IMR-90 (cell line): ENCODE measurements around the gene FBXO41. TPM values are rescaled to one million over a fixed set of nuclear protein-coding genes. Genes with fewer than 3 reads are reported as not detected.

Source experiments
- ATAC-seq: fragments of 200-7000 bp; cut with Tn5 transposase; 2 replicates; pipeline ENCODE4 v1.9.1; 2020; ENCODE audit warnings: low read depth, mild to moderate bottlenecking, moderate library complexity
- BruUV-seq: library from RNA; stranded (reverse); fragments of 400-500 nt; replicated peaks from 2 replicates; lab custom pipeline; 2021; lab: Mats Ljungman, UMichigan
- CTCF ChIA-PET: fragments of 300-600 bp; formaldehyde crosslinking; extraction: SDS; loops from one replicate; lab custom pipeline; 2021; ENCODE audit warnings: antibody characterized with exemption; lab: Yijun Ruan, JAX
- POLR2A ChIA-PET: fragments of 300-600 bp; sonication (Branson Sonifier 250); formaldehyde crosslinking; loops from one replicate; lab custom pipeline; 2022; ENCODE audit warnings: antibody characterized with exemption; ENCODE audit not compliant: unreplicated experiment; lab: Charles Lee
- DNase-seq: peaks from one replicate; pipeline ENCODE4 v3.0.0; 2013
- H2AFZ ChIP-seq: replicated peaks from 2 replicates; pipeline ENCODE3; 2013; ENCODE audit warnings: low read length, mild to moderate bottlenecking; ENCODE audit not compliant: poor library complexity
- H2AK5ac ChIP-seq: 2 replicates; pipeline ENCODE4 v1.6.1; 2013; ENCODE audit warnings: low read depth, low read length, inconsistent platforms
- H2AK9ac ChIP-seq: replicated peaks from 2 replicates; pipeline ENCODE3; 2013; ENCODE audit warnings: mild to moderate bottlenecking, low read depth, low read length, moderate library complexity; ENCODE audit not compliant: poor library complexity
- H2BK120ac ChIP-seq: 2 replicates; pipeline ENCODE4 v1.6.1; 2013; ENCODE audit warnings: low read depth, low read length, inconsistent platforms
- H2BK15ac ChIP-seq: 3 replicates; pipeline ENCODE4 v1.6.1; 2013; ENCODE audit warnings: low read depth, low read length, inconsistent platforms
- H2BK20ac ChIP-seq: 2 replicates; pipeline ENCODE4 v1.6.1; 2013; ENCODE audit warnings: low read depth, mild to moderate bottlenecking, inconsistent platforms, low read length, moderate library complexity
- H2BK5ac ChIP-seq: 2 replicates; pipeline ENCODE4 v1.6.1; 2013; ENCODE audit warnings: mild to moderate bottlenecking, low read depth, low read length, inconsistent platforms; ENCODE audit not compliant: poor library complexity, severe bottlenecking
- H3K14ac ChIP-seq: replicated peaks from 2 replicates; pipeline ENCODE4 v1.6.1; 2013; ENCODE audit warnings: low read depth, low read length, inconsistent platforms
- H3K18ac ChIP-seq: 2 replicates; pipeline ENCODE4 v1.6.1; 2013; ENCODE audit warnings: low read depth, low read length, control low read depth
- H3K23ac ChIP-seq: 2 replicates; pipeline ENCODE4 v1.6.1; 2013; ENCODE audit warnings: low read depth, low read length, inconsistent platforms
- H3K27ac ChIP-seq: 2 replicates; pipeline ENCODE4 v1.5.1; 2013; ENCODE audit warnings: mild to moderate bottlenecking, control low read depth, low read length; ENCODE audit not compliant: insufficient read depth
- H3K27me3 ChIP-seq: 2 replicates; pipeline ENCODE4 v1.6.1; 2013; ENCODE audit warnings: low read length; ENCODE audit not compliant: control insufficient read depth, insufficient read depth
- H3K36me3 ChIP-seq: 2 replicates; pipeline ENCODE4 v1.6.1; 2013; ENCODE audit warnings: low read length, mixed read lengths; ENCODE audit not compliant: control insufficient read depth, insufficient read depth
- H3K4ac ChIP-seq: 2 replicates; pipeline ENCODE4 v1.6.1; 2013; ENCODE audit warnings: low read depth, low read length, inconsistent platforms
- H3K4me1 ChIP-seq: 2 replicates; pipeline ENCODE4 v1.6.1; 2013; ENCODE audit warnings: low read length, mixed read lengths; ENCODE audit not compliant: control insufficient read depth, insufficient read depth
- H3K4me2 ChIP-seq: 2 replicates; pipeline ENCODE4 v1.6.1; 2013; ENCODE audit warnings: low read depth, mild to moderate bottlenecking, control low read depth, low read length, moderate library complexity
- H3K4me3 ChIP-seq: 2 replicates; pipeline ENCODE4 v1.5.1; 2013; ENCODE audit warnings: low read depth, mild to moderate bottlenecking, control low read depth, low read length, moderate library complexity; ENCODE audit not compliant: insufficient read depth
- H3K56ac ChIP-seq: 2 replicates; pipeline ENCODE4 v1.6.1; 2013; ENCODE audit warnings: low read length, inconsistent platforms; ENCODE audit not compliant: insufficient read depth; ENCODE audit errors: extremely low read depth
- H3K79me1 ChIP-seq, 2 experiments: 2 replicates each; pipeline ENCODE4 v1.6.1; 2013; ENCODE audit warnings: low read length in 2 of 2, inconsistent platforms in 1 of 2, low read depth in 1 of 2
- H3K9ac ChIP-seq: 2 replicates; pipeline ENCODE4 v1.6.1; 2013; ENCODE audit warnings: low read depth, low read length, control low read depth
- H3K9me1 ChIP-seq: 2 replicates; pipeline ENCODE4 v1.6.1; 2013; ENCODE audit warnings: low read length, inconsistent platforms; ENCODE audit not compliant: insufficient read depth
- H3K9me3 ChIP-seq: 2 replicates; pipeline ENCODE4 v1.6.1; 2013; ENCODE audit warnings: low read length; ENCODE audit not compliant: control insufficient read depth, insufficient read depth
- H4K20me1 ChIP-seq: 2 replicates; pipeline ENCODE4 v1.6.1; 2013; ENCODE audit warnings: low read length, inconsistent platforms; ENCODE audit not compliant: insufficient read depth
- H4K5ac ChIP-seq: 2 replicates; pipeline ENCODE4 v1.6.1; 2013; ENCODE audit warnings: mild to moderate bottlenecking, low read depth, low read length, control low read depth
- H4K8ac ChIP-seq, 2 experiments: 2 replicates each; pipeline ENCODE4 v1.6.1; 2013; ENCODE audit warnings: low read depth in 2 of 2, low read length in 2 of 2, control low read depth in 1 of 2, inconsistent platforms in 1 of 2
- H4K91ac ChIP-seq: 2 replicates; pipeline ENCODE4 v1.6.1; 2013; ENCODE audit warnings: low read depth, low read length, inconsistent platforms; ENCODE audit not compliant: insufficient read depth
- BHLHE40 ChIP-seq: fragments of 150-350 bp; IDR thresholded peaks from 2 replicates; pipeline ENCODE4 v1.6.1; 2016; ENCODE audit warnings: mild to moderate bottlenecking, low read depth, low read length
- CEBPB ChIP-seq: IDR thresholded peaks from 2 replicates; pipeline ENCODE4 v1.6.1; 2012; ENCODE audit warnings: low read depth, low read length, improper control_type of control experiment
- MAFK ChIP-seq: IDR thresholded peaks from 2 replicates; pipeline ENCODE4 v1.6.1; 2012; ENCODE audit warnings: low read depth, low read length, improper control_type of control experiment
- RFX5 ChIP-seq: IDR thresholded peaks from 2 replicates; pipeline ENCODE4 v1.8.0; 2012; ENCODE audit warnings: low read depth, mild to moderate bottlenecking, low read length, moderate library complexity
- WGBS, 2 experiments: methylation state at CpG; one replicate each; pipeline versions ENCODE4 v1.1.5 to v1.1.7; 2013; ENCODE audit warnings: missing lambda C conversion rate in 2 of 2; ENCODE audit not compliant: insufficient read length in 1 of 2; ENCODE audit errors: extremely low coverage in 2 of 2; 5-methylcytosine and 5-hydroxymethylcytosine counted together
- dilution Hi-C: fragments of 300-500 bp; cut with HindIII; formaldehyde crosslinking; loops from one replicate; pipeline ENCODE4 v1.14.3; 2018; ENCODE audit warnings: low sequenced_read_pairs; ENCODE audit not compliant: unreplicated experiment
- in situ Hi-C: fragments of 300-500 bp; cut with MboI; formaldehyde crosslinking; loops from 3 replicates; pipeline ENCODE4 v1.14.3; 2019; ENCODE audit warnings: low sequenced_read_pairs, inconsistent platforms, mixed read lengths
- intact Hi-C: fragments of 100-400 bp; cut with micrococcal nuclease; formaldehyde crosslinking; loops from 2 replicates; pipeline ENCODE4 v1.10.0; 2022
- polyA plus RNA-seq, 3 experiments: library from polyadenylated mRNA; depleted of rRNA; stranded (reverse); fragments of >200 nt; gene quantifications; 2 replicates each; pipeline ENCODE4 v1.2.3, GENCODE V29; 2012; ENCODE audit warnings: low replicate concordance in 1 of 3
- total RNA-seq: library from RNA; depleted of rRNA; stranded (reverse); fragments of >200 nt; gene quantifications from 2 replicates; pipeline ENCODE4 v1.2.3, GENCODE V29; 2012
- TF ChIP-seq, protein P1 (sequence below): fragments of 150-350 bp; IDR thresholded peaks from 2 replicates; pipeline ENCODE4 v1.6.1; 2016; ENCODE audit warnings: low read depth, mild to moderate bottlenecking, low read length, moderate library complexity, borderline replicate concordance

The FBXO41 gene
- total and polyA plus RNA-seq, 2 of the 4 experiments (the other 2 are of a cell fraction) = 0.54 to 3.7 TPM

- dilution Hi-C loops = no loop called here
- Histone ChIP-seq H3K27me3 (no peaks in the 10 kb centered on the region), H2BK5ac (no peak overlapping the region), H3K79me1 (peaks cover 38 to 47% of the 10 kb centered on the region in 2 experiments), H3K4me3 (no peak overlapping the region), H2AK9ac (no peak overlapping the region), H3K4me2 (no peak overlapping the region), H2BK120ac (no peak overlapping the region), H4K91ac (no peak overlapping the region), H3K9me1 (peaks cover 5% of the 10 kb centered on the region; the same call in 1 of the 2 replicates), H3K27ac (no peak overlapping the region), H3K56ac (no peak overlapping the region), H2AFZ (no peak overlapping the region), H3K18ac (no peak overlapping the region), H3K4ac (no peak overlapping the region), H3K9me3 (no peaks in the 10 kb centered on the region), H3K9ac (no peak overlapping the region), H2BK20ac (no peak overlapping the region), H3K4me1 (peaks cover 2% of the 10 kb centered on the region; the same call in 1 of the 2 replicates), H4K8ac (no peak overlapping the region), H2BK15ac (no peak overlapping the region), H4K5ac (no peak overlapping the region), H4K20me1 (peaks cover 27% of the 10 kb centered on the region), H3K36me3 (peaks cover 64% of the 10 kb centered on the region), H3K14ac (no peak overlapping the region), H2AK5ac (no peak overlapping the region), H3K23ac (no peak overlapping the region)
- intact Hi-C loops = no loop called here
- 93% methylated on average over 2 of the region's 3 CpGs; no CpG with 5 or more reads in 1 of the 2 experiments for whole genome bisulfite sequencing, 2 experiments
- CTCF ChIA-PET = interaction anchor here (0.9 kb wide), 1 partner anchor 12 kb away, joined by 3 read pairs; no protein-coding TSS in a partner anchor
- DNase-seq (no peak), ATAC-seq (no peak)
- in situ Hi-C loops = no loop called here
- POLR2A ChIA-PET = no interaction called here
- BruUV-seq = no TSS peak
- TF ChIP-seq MAFK (0 out of 2 replicates have a peak, but pooled peaks have one; percentile 31), RFX5 (no peak), BHLHE40 (no peak), CEBPB (no peak)
- TF ChIP-seq, protein P1, sequence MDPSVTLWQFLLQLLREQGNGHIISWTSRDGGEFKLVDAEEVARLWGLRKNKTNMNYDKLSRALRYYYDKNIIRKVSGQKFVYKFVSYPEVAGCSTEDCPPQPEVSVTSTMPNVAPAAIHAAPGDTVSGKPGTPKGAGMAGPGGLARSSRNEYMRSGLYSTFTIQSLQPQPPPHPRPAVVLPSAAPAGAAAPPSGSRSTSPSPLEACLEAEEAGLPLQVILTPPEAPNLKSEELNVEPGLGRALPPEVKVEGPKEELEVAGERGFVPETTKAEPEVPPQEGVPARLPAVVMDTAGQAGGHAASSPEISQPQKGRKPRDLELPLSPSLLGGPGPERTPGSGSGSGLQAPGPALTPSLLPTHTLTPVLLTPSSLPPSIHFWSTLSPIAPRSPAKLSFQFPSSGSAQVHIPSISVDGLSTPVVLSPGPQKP = no peak
Measured at GRCh38 chr2:73246850-73247249, 37.4 kb downstream of the FBXO41 start.
